GM18870 (cell line): ENCODE measurements around the gene TREH.
"Not testable (repeated sequence)": the region's sequence is repeated elsewhere in the genome, so short reads cannot be mapped to it uniquely, and the experiment has no call there.

Experiments used
- ATAC-seq: cut with Tn5 transposase; IDR thresholded peaks from one replicate; pipeline ENCODE4 v1.9.1; 2021; ENCODE audit warnings: moderate library complexity; ENCODE audit not compliant: unreplicated experiment

TREH gene

GRCh38 chr11:118699506-118700220 lies 20.2 kb upstream of the TREH start:
- ATAC-seq = no peak

GRCh38 chr11:118697346-118697745 lies 17.9 kb upstream of the TREH start:
- no peak for ATAC-seq

- no peak for ATAC-seq
These were observed 17.3 kb upstream of the TREH start for GRCh38 chr11:118696673-118697226.

- ATAC-seq = no peak
These were observed 15.3 kb upstream of the TREH start for GRCh38 chr11:118694771-118695170.

GRCh38 chr11:118694185-118694584 lies 14.7 kb upstream of the TREH start:
- no peak for ATAC-seq

- no peak for ATAC-seq
These were observed 12.7 kb upstream of the TREH start for GRCh38 chr11:118691926-118692830.

GRCh38 chr11:118690553-118691304 lies 11.3 kb upstream of the TREH start:
- no peak for ATAC-seq

GRCh38 chr11:118689852-118690552 lies 10.6 kb upstream of the TREH start:
- no peak for ATAC-seq

- no peak for ATAC-seq
These were observed 10.0 kb upstream of the TREH start for GRCh38 chr11:118689503-118689851.

- ATAC-seq = no peak
These were observed 9.5 kb upstream of the TREH start for GRCh38 chr11:118688851-118689502.

GRCh38 chr11:118688339-118688738 lies 8.9 kb upstream of the TREH start:
- ATAC-seq = not testable (repeated sequence)

- ATAC-seq = no peak
These were observed 8.5 kb upstream of the TREH start for GRCh38 chr11:118687906-118688305.

- no peak for ATAC-seq
These were observed 4.7 kb upstream of the TREH start for GRCh38 chr11:118684187-118684586.

GRCh38 chr11:118682939-118683338 lies 3.5 kb upstream of the TREH start:
- not testable (repeated sequence) for ATAC-seq

- ATAC-seq = no peak
These were observed 2.9 kb upstream of the TREH start for GRCh38 chr11:118682372-118682771.

- not testable (repeated sequence) for ATAC-seq
These were observed 542 bp downstream of the TREH start for GRCh38 chr11:118678908-118679307.

GRCh38 chr11:118677977-118678376 lies 1.5 kb downstream of the TREH start:
- ATAC-seq = no peak

GRCh38 chr11:118674082-118674435 lies 5.4 kb downstream of the TREH start:
- no peak for ATAC-seq

- no peak for ATAC-seq
These were observed 5.9 kb downstream of the TREH start for GRCh38 chr11:118673361-118674081.
